Posterior cingulate gyrus (tissue), 11 donors: ENCODE data around the gene CXXC5.

Experiments
- DNase-seq, 10 donors: peaks; one replicate each; pipeline versions ENCODE4 v3.0.0 to v3.0.0-alpha.2; 2020 to 2021; ENCODE audit warnings: mixed read lengths in 3 of 10
- intact Hi-C: fragments of 100-400 bp; cut with DNase I; formaldehyde crosslinking; loops from one replicate; pipeline ENCODE4 v1.15.1; 2023

CXXC5 gene

DNA sequence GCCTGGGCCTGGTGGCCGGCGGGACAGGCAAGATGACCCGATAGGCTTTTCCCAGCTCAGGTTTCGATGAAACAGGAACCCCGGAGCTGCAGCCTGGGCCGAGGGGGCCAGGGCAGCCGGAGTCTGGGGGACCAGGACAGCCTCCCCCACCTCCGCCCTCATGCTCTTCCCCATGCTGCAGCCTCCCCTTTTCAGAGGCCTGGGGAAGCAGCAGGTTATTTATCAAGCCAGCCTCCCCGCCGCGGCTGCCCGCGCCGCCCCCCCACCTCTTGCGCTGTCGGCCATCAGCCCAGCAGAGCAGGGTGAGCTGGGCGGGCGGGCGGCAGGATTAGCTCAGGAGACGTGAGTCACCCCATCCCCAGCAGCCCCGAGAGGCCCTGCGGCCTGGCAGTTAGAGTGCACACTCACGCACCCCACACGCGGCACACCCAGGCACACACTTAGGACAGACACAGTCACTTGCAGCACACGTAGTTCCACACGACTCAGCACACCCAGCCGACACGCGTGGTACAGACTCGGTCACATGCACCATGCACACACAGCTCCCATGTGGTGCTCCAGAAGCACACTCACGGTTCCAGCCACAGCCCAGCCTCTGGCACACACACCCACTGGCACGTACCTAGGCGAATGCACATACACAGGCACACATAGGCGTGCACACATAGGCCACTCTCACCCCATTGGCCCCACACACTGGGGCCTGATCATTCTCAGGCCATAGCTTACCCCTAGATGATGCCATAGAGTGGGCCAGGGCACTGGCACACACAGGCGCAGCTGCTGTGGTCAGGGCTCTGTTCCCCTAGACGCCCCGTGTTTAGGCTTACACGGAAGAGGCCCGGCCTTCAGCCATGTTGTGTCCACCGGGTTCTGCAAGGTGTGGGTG is 13.0 kb downstream of the CXXC5 start:
- intact Hi-C loops: no loop called here
- DNase-seq: peak in 9 of 10 donors; percentile 77 to 98 (median 84)

DNA sequence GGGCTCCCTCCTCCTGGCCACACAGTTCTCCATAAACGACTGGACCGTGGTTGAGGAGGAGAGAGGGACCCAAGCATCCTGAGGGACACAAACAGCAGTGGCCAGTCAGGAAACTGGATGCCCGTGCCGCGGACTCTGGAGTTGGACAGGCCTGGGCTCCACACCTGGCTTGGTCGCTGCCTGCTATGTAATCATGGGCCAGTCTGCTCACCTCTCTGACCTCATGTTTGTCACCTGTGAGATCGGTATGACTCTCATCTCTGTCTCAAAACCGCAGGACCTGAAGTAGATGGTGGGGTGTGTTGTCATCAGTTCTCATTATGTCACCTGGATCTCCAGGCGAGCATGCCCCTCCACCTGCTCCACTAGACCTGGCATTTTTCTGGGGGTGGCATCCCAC is 14.5 kb downstream of the CXXC5 start:
- DNase-seq: no peak
- intact Hi-C loops: no loop called here

DNA sequence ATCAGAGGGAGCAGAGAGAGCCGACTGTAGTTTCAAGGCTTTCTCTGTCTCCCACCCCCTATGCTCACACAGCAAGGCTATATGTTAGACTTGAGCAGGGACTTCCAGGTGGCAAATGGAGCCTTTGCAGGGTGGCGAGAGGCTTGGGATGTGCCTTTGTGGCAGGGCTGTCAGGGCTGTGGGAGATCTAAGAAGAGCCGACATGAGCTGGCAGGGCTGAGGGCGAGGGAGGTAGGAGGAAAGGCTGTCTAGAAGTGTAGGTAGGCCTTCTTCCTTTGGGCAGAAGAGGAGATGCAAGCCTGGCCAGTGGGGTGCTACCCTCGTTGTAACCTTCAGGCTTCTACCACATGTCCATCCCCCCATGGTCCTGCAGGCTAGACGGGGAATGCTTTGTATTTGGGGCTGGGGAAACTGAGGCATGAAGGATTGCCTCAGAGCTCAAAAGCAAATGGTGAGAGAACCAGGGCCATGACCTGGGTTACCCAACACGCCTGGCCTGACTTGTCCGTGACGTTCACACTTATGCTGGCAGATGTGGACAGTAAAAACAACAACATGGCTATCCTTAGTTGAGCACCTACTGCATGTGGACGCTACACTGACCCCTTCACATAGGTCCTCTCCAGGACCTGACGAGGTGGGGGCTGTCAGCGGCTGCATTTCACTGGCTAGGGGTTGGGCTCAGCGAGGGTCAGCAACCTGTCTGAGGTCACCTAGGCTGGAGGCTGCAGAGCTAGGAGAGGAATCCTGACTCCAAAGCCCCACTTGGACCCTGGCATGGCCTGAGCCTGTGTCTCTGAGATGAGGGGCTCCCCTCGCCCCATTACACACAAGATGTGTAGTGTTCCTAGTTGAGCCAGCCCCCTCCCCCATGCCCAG is 15.3 kb downstream of the CXXC5 start:
- DNase-seq: no peak
- intact Hi-C loops: no loop called here

DNA sequence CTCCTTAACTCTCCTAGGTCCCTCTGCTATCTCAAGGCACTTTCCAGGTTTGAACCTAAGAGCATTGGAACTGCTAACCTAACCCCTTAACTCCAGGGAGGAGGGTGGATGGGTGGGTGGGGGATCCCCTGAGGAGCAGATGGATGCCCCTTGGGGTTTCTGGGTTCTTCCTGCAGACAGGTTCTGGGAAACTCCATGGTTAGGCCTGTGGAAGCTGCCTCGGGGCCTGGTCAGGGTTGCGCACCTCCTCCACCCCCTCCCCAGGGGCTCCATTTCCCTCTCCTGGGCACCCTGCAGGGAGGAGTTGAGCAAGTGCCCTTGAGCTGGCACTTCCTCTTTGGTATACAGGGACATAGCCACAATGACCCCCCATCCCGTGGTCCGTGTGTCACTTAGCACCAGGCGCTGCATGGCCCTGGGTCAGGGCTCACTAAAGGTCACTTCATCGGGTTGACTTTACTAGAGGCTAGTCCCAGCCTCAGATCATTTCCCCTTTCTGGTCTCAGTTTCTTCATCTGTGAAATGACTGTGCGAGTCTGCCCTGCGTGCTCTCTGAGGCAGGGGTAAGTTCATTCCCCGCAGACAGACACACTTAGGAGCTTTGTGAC is 16.0 kb downstream of the CXXC5 start:
- intact Hi-C loops: no loop called here
- peak in 1 of 10 donors; percentile 86 for DNase-seq

DNA sequence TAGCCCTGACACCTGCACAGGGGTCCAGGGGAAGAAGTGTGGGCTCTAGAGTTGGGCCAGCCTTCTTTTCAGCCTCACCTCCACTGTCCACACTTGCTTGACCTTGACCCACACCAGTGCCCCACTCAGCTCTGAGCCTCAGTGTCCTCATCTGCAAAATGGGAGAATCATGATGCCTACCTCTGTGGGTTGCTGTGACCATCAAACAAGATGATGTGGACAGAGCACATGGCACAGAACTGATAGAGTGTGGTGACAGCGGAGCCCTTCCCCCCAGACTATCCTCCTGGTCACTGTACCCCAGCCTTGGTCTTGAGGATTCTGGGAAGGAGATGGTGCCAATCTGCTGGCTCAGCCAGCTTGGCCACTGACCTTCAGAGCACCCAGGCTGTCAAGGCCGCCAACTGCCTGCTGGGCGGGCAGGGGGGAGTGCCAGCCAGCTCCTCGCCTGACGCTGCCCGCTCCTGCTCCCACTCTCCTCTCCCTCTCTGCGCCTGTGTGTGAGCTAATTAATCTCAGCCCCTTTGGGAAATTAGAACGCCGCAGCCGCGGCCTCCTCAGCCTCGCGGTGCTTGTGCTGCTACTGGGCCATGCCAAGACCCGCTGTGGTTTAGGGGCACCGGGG is 16.7 kb downstream of the CXXC5 start:
- intact Hi-C loops: no loop called here
- peak in 3 of 10 donors; percentile 56 to 94 (median 63) for DNase-seq

DNA sequence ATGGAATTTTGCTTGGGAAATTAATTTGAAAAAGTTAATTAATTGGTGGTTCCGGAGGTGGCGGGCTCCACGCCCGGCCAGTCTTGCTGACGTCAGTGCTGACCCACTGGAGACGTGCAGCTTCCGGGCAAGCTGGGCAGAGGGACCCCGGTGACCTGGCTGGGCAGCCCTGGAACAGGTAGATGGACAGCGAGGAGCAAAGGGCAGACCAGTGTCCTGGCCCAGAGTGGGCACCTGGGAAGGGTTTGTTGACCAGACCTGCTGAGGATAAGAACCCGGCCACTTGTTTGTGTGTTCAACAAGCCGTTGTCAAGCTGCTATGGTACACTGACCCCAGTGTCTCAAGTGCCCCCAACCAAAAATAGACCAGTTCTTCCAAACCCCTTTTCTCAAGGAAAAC is 17.5 kb downstream of the CXXC5 start:
- intact Hi-C loops: no loop called here
- DNase-seq: no peak

DNA sequence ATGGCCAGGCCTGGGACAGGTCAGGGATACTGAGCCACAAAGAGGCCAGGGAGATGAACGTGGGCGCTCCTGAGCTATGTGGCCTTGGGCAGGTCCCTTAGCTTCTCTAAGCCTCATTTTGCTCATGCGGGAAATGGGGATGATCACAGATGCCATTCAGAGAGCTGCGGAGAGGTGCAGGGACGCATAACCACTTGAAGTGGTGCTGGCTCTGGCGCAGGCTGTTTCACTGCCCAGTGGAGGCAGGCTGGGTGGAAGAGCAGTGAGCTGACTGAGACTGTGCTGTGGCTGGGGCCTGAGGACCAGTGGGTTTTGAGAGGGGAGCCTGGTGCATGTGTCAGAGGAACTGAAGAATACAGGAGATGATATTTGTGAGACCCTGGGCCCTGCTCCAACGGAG is 18.4 kb downstream of the CXXC5 start:
- no peak for DNase-seq
- intact Hi-C loops: no loop called here

DNA sequence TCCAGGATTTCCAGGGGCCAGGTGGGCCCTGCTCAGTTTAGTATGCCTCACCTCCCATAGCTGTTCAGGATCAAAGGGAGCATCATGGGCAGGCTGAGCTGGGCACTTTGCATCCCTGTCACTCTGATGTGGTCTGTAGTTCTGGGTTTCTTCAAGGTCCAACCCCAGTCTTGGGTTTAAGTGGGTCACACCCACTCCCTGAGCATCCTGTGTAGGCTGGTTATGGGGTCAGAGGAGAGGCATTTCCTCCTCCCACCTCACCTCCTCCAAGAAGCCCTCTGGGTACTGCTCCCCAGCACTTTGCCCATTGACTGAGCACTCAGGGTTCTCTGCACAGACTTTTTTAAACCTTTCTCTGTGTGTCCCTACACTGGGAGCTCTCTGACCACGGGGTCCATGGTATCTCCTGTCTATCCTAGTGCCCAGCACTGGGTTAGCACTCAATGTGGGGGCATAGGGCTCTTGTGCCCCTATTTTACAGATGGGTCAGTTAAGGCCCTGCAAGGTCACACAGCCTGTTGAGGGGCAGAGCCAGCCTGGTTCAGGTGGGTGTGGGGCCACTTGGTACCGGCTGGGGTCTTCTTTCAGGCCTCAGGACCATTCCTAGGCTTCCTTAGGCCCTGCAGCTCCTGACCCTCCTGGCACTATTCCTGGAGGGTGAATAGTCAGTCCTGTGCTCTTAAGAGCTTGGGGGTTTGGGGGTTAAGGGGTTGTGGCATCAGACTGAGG is 19.0 kb downstream of the CXXC5 start:
- intact Hi-C loops: no loop called here
- no peak for DNase-seq

DNA sequence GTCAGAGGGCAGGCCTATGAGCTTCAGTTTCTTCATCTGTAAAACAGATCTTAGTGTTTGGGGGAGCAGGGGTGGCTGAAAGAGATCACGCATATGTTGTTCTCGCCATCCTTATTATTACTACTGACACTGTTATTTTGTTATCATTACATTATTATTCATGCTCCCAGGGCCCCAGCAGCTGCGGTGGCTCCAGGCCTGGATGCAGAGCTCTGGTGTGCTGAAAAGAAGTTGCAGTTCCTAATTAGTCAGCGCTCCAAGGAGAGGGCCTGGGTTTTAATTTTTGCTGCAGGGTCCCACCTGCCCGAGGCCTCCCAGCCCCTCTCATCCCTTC is 19.5 kb downstream of the CXXC5 start:
- DNase-seq: no peak
- intact Hi-C loops: no loop called here

DNA sequence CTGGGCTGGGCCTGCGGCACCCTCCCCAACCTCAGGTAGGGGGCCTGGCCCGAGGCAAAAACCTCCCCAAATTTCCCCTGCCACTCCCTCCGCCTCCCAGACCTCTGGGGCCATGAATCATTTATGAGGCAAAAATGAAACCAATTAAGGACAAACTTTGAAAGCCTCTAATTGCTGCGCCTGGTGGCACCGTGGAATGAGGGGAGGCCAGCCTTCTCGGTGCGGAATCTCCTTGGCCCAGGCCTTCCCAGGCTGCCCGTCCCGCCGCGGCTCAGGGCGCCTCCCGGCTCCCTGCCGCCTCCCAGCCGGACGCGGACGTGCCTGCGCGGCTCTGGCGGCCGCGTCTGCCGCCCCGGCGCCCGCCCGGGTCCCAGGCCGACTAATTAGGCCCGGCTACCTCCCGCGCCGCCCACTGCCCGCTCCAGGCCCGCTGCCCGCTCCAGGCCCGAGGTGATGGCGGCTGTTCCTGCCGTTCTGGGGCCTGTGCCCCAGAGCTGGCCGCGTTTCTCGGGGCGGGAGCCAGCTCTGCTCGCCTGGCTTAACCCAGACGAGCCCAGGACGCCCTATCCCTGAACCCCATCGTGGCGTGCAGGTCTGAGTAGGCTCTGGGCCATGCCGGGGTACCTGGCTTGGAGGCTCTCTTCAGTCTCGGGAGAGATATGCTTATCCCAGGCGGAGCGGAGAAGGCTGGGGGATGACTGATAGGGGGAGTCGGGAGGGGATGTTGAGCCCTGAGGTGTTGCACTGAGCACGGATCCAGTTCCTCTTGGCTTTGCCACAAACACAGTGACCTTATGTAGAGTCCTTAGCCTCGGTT is 20.1 kb downstream of the CXXC5 start:
- intact Hi-C loops: no loop called here
- peak in 4 of 10 donors; percentile 62 to 91 (median 80) for DNase-seq

DNA sequence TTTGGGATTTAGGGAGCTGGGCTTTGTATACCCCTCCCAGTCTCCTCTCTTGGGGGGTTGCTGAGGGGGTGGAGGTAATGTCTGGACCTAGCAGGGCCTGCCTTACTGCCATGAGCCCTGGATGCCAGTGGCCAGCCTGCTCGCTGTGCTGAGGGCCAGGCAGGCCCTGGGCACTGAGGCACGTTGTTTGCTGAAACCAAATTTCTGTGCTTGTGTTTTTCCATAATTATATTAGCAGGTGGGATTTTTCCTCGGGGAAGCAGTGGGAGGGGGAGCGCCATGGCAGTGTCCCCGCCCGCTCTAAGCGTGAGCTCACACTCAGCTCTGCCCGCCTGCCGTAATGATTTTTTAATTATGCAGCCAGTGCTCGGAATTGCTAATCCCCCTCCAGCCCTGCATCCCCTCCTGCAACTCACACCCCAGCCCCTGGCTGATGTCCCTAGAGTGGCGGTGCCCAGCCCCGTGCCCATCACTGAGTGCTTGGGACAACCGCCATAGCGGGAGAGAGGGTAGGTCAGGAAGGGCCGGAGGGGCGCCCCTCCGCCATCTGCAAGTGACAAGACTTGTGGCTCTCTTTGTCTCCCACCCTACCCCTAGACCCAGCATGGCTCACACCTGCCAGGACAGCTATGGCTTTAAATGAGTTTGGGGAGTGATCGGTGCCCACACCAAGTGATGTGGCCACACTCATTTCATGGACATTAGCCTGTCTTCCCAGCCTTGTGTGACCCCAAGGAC is 20.9 kb downstream of the CXXC5 start:
- DNase-seq: no peak
- intact Hi-C loops: no loop called here

DNA sequence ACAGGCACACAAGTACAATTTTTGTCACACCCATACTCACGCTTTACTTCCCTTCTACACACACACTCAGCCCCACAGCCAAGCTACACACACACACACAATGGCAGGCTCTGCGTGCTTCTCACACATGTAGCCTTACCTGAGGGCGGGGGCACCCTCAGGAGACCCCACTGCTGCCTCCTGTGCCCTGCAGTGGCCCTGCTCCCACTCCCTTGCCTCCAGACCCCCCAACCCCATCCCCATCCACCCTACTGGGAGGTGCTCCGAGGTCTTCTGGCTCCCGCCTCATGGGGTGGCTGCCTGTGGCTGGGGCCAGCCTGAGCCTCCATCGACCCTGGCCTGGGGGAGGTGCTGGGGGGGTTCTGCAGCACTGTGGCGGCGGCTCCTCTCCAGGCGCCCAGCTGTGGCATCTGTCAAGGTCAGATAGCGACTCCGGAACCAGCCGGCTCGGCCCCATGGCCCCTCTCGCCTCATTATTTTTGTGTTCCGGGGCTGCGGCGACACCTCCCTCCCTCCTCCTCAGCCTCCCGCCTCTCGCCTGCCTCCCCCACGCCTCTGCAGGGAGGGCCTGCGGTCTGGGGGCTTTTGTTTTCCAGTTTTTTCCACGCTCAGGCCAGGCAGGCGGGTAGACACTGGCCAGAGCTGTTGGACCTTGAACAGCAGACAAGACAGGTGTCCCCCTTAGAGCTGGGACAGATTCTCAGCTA is 21.7 kb downstream of the CXXC5 start:
- DNase-seq: no peak
- intact Hi-C loops: no loop called here

DNA sequence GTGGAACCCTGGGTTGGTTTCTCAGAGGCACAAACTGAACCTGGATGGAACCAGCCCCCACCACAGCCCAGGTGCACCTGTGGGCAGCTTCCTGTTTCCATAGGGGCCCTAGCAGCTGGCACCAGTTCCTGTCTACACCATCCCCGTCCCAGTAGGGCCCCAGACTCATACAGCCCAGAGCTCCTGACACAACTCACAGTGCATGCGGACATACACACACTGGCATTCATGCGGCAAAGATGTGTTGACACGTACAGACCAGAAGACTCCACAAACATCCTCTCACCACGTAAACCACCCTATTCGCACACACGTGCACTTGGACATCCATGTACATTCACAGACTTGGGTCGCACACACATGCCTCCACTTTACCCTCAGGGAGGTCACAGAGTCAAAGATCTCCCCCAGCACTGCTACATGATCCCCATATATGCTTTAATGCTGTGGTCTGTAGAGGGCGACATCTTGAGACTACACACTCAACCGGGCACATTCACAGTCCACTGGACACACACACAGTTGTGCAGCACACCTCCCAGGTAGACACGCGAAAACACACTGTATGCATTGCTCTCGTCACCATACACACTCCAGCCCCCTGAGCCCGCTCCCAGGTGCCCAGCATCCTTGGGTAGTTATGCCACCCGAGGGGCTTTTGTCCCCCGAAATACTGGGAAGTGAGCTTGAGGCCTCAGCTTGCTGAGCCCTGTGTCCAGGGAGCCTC is 22.4 kb downstream of the CXXC5 start:
- no peak for DNase-seq

DNA sequence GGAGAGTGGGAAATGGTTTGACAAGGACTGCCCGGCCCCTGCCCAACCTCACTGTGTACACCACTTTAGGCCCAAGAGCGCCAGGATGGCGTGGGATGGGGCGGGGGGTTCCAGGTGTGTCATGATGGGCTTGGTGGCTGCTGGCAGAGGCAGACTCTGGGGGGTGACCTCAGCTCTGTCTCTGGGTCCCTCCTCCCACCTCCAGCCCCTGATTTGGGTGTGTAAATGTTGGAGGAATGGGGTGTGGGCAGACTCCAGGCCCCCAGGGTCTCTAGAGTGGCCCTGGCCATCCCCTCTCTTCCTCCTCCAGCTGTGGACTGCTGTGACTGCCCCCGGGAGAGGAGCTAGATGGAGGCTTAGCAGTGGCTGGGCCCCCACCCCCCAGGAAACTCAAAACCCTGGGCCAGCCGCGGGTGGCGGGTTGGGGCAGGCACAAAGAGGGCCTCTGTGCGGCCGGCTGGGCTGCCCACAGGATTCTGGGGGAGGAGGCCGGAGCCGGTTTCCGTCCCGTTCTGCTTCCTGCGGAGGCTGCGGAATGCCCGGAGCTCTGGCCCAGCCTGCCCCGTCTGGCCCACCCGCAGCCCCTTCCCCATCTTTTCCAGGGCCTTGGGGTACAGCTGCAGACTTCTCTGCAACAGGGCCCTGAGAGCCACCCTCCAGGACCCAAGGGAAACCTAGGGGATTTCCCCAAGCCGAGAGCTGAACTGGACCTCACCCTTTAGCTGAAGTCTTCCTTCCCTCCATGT is 23.1 kb downstream of the CXXC5 start:
- peak; percentile 76 to 98 (median 84) for DNase-seq
- intact Hi-C loops: no loop called here

More for the DNA sequence above, 22.4 kb downstream of the CXXC5 start:
- intact Hi-C loops: no loop called here

DNA sequence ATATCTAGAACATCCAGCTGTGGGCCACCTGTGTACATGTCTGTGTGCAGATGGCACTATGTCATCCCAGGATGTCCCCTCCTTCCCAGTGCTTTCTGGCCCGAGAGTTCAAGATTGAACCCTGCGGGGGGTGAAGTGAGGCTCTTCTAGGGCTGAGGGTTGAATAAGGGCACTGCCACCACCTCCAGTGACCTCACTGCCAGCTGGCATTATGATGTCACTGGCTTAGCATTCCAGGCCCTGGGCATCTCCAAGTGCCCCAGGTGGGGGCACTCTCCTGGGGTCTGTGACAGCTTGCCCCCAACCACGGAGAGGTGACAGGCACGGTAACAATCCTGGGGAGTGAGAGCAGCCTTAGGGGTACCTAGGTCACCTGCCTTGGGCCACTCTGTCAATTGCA is 27.1 kb downstream of the CXXC5 start:
- DNase-seq: no peak
- intact Hi-C loops: no loop called here

DNA sequence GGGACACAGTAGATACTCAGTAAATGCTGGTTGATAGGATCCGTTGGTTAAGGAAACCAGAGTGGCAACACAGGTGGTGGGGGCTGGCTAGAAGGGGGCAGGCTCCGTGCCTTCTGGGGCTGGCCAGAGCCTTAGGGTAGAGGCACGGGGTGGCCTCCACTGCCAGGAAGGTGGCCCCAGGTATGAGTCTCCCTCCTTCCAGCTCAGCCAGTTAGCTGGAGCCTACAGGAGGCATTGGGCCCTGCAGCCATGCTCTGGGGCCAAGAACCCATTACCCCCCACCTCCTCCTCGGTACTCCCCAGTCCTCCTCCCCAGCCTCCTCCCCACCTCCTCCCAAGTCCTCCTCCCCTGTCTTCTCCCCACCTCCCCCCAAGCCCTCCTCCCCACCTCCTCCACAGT is 27.7 kb downstream of the CXXC5 start:
- intact Hi-C loops: no loop called here
- DNase-seq: no peak

DNA sequence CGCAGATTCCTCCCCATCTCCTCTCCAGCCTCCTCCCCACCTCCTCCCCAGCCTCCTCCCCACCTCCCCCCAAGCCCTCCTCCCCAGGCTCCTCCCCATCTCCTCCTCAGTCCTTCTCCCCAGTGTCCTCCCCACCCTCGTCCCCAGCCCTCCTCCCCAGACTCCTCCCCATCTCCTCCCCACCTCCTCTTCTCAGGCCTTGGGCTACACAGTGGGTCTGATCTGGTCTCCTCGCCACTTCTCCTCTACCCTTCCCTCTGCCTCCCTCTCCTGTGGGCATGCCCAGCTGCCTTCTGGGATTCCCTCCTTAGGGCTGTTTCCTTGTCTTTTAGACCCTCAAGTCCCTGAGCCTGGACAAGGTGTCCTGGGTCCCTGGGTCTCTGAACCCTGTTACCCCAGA is 28.3 kb downstream of the CXXC5 start:
- intact Hi-C loops: no loop called here
- no peak for DNase-seq
